Posterior vena cava (tissue), 2 donors: ENCODE data around the gene DCP1B. TPM values are rescaled to one million over a fixed set of nuclear protein-coding genes. Genes with fewer than 3 reads are reported as not detected.

Experiments used
- DNase-seq: peaks from one replicate; pipeline ENCODE4 v3.0.0-alpha.2; 2020; ENCODE audit warnings: low spot score
- intact Hi-C, 2 donors: fragments of 100-400 bp; cut with DNase I; formaldehyde crosslinking; loops; one replicate each; pipeline versions ENCODE4 v1.14.1 to v1.14.2; 2022 to 2023
- total RNA-seq, 2 donors: library from RNA; stranded (reverse); fragmentation: NEBNext Ultra II Directional; extraction: Animal tissue kit (Norgen Biotek cat#: 25700); gene quantifications; one replicate each; pipeline ENCODE4 v1.2.1, GENCODE V29; 2021
- donor health status: DM: yes; HTN: yes; CAD: no.
- donor health status: DM: yes; HTN: yes; CAD: no.

The DCP1B gene
- total RNA-seq, 2 donors from 2014 or later, result 14.6 to 18.0 TPM

GRCh38 chr12:1939801-1940607, 64.3 kb downstream of the DCP1B start:
- DNase-seq, result peak; percentile 97
- intact Hi-C loops, result loop anchor here (10.0 kb wide), 1 partner anchor 285 kb away; no protein-coding TSS in a partner anchor

DNA sequence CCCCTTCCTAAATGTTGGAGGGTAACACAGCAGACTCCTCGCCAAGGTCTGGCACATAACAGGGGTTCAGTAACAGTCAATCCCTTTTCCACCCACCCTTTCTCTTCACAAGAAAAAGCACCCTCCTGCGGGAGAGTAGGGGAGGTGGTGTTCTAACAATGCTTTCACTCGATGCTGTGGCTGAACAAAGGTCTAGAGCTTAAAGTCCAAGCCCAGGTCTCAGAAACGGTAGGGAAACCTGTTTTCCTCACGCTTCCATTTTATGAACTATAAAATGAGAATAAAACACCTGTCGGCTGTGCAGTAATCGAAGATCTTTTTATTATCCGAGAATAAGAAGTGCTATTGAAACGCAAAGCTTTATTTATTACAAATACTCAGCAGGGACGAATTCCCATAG, 64.9 kb downstream of the DCP1B start:
- intact Hi-C loops, result loop anchor here (10.0 kb wide), 1 partner anchor 285 kb away; no protein-coding TSS in a partner anchor
- no peak for DNase-seq

DNA sequence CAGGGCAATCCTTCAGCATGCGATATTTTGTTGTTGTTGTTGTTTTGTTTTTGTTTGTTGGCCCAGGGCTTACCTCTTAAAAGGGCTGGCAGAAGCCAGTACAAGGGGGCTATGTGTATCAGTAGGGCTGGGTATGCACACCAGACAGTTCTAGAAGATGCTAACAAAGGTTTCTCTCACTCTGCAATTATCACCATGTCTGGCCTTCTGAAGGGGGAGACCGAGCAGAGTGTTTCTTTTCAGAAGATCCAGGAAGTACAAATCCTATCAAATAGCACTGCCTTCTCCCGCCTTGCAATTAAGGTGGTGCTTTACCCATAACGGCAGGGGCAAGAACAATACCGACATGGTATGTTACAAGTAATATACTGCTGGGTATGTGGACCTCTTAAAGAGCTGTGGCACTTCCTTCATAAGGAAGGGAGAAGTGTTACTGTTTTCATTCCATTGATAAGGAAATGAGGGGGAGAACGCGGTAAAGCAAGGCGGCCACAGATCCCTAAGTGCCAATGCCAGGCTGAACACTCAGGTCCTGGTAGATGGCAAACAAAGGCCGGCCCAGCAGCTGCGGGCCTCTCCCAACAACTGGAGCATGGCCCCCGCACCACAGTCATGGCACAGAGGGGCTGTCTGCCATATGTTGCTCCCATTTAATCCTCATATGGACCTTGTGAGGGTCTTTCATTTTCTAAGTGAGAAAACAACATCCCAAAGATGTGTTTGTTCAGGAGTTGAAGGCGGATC, 66.6 kb downstream of the DCP1B start:
- intact Hi-C loops, result loop anchor here (2.0 to 10.0 kb wide), 2 partner anchors 141 to 283 kb away; no protein-coding TSS in a partner anchor
- DNase-seq, result no peak

DNA sequence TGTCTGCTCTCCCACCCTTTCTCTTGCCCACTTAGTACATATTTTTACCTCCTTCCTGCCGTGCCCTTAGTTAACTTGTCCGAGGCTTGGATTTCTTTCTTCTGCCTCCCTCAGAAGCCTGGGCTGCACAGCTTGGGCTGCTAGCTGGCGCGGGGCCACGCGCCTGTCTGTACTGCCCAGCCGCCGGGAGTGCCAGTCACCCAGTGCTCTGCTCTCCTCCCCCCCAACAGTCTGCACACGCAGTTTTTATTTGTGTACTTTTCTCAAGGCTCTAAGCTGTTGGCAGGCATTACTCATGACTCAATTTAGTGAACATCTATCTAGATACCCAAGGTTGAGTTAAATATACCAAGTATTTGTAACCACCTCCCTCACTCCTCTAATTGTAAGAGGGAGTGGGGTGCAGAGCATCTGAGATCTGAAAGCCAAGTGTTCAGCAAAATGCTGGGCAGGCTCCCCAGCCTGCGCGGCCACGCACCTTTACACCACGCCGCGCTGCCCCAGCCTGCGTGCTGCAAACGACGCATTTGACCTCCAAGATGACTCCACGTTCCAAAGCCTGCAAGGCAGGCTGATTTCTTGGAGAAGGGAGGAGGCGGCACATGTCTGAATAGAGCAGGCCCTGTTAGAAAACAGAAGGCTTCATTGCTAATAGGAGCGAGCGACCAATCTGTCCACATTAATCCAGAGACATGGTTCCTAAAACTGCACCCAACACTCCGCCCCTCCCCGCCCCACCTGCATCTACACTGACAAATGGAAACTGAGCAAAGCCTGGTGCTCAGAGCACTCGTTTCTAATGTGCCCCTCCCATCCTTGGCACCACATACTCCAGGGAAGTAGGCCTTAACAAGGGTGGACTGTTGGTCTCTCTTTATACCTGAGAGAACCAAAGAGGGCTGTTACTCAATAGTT, 67.6 kb downstream of the DCP1B start:
- intact Hi-C loops, result loop anchor here (2.0 to 10.0 kb wide), 2 partner anchors 140 to 282 kb away; no protein-coding TSS in a partner anchor
- no peak for DNase-seq

GRCh38 chr12:1935700-1936378, 68.4 kb downstream of the DCP1B start:
- intact Hi-C loops, result loop anchor here (2.0 to 10.0 kb wide), 2 partner anchors 139 to 281 kb away; no protein-coding TSS in a partner anchor
- DNase-seq, result no peak

- intact Hi-C loops, result loop anchor here (10.0 kb wide), 1 partner anchor 280 kb away; no protein-coding TSS in a partner anchor
- no peak for DNase-seq
Observed at GRCh38 chr12:1935242-1935641, 69.0 kb downstream of the DCP1B start.

- intact Hi-C loops, result loop anchor here (10.0 kb wide), 1 partner anchor 280 kb away; no protein-coding TSS in a partner anchor
- no peak for DNase-seq
Observed at GRCh38 chr12:1934831-1935230, 69.4 kb downstream of the DCP1B start.

- DNase-seq, result no peak
- intact Hi-C loops, result loop anchor here (10.0 kb wide), 1 partner anchor 279 kb away; no protein-coding TSS in a partner anchor
Observed at GRCh38 chr12:1934068-1934467, 70.2 kb downstream of the DCP1B start.

DNA sequence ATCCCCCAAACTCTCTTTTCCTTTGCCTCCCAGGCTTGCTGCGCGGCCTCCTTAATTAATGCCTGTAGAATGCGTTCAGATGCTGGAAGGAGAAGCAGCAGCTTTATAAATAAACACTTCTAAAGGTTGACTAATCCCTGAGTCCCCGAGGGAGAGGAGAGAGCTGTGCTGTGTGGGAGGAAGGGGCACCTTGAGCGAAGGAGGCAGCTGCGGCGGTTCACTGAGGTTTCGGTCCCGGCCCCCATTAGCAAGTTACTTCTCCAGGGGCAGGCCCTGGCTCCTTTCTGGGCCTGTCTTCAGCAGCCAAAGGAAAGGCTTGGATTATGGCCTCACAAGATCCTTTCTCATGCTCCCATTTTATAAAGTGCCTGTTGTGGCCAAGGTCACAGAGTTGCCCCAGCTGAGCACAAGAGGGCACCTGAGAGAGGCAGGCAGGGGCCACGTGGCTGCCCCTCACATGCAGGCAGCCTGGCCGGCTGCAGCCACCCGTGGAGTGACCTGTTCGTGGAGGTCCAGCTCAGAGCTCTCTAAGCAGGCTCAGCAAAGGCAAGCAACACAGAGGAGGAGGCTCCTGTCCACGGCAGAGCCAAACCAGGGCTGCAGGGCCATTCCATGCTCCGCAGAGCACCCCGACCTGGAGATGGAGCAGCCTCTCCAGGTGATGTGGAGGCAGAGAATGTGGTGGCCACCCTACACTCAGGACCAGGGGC, 70.8 kb downstream of the DCP1B start:
- intact Hi-C loops, result loop anchor here (10.0 kb wide), 1 partner anchor 279 kb away; no protein-coding TSS in a partner anchor
- DNase-seq, result peak; percentile 73

DNA sequence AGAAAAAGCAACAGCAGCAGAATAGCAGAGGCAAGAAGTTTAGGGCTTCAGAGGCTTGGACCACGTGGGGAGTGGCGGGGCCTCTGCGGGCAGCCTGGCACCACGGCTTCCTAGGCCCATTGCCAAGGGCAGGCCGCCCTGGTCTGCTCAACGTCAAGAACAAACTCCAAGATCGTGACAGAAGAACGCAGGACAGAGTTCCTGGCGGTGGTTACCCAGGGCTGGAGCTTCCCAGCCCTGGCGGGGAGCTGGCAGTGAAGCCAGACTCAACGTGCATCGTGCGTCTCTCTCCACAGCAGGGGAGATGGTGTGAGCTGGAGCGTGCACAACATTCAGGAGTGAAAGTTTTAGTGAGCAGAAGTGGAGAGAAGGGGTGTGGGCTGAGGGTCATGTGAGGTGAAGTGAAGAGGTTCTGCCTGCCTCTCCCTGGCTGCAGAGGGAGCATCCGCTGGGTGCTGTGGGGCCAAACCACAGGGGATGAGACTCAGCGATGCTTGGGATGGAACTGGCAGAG, 71.9 kb downstream of the DCP1B start:
- intact Hi-C loops, result loop anchor here (10.0 kb wide), 1 partner anchor 278 kb away; no protein-coding TSS in a partner anchor

GRCh38 chr12:1931642-1932041, 72.6 kb downstream of the DCP1B start:
- DNase-seq, result no peak
- intact Hi-C loops, result loop anchor here (10.0 kb wide), 1 partner anchor 277 kb away; no protein-coding TSS in a partner anchor

More for the DNA sequence above, 71.9 kb downstream of the DCP1B start:
- DNase-seq, result peak; percentile 52

DNA sequence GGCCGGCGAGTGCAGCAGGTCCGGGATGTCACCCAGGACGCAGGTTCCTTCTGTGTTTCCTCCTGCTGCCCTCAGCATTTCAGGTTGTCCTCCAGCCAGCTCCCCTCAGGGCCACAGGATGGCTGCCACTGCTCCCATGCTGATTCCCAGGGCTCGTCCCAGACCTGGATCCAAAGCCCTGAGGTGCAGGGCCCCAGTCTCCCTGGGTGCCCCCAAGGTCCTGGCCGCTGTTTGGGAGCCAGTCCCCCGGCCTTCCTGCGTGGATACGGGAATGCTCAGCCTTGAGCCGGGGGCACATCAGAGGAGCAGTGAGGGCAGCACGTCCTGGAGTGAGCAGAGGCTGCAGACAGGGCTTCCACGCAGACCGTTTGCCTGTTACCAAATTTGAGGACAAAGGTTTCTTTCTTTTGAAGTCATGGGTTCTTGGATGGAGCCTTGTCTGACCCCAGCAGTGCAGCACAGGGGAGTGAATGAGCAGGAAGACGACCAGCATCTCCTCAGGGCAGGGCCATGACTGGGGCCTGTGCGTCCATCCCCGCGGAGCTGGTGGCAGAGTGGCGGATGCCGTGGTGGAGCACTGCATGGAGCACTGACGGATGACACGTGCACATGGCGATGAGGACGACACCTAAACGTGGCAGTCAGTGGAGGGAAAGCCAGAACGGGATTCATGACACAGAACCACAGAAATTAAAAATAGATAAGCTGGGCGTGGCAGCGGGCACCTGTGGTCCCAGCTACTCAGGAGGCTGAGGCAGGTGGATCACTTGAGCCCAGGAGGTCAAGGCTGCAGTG, 73.3 kb downstream of the DCP1B start:
- no peak for DNase-seq
- intact Hi-C loops, result loop anchor here (10.0 kb wide), 1 partner anchor 276 kb away; no protein-coding TSS in a partner anchor

DNA sequence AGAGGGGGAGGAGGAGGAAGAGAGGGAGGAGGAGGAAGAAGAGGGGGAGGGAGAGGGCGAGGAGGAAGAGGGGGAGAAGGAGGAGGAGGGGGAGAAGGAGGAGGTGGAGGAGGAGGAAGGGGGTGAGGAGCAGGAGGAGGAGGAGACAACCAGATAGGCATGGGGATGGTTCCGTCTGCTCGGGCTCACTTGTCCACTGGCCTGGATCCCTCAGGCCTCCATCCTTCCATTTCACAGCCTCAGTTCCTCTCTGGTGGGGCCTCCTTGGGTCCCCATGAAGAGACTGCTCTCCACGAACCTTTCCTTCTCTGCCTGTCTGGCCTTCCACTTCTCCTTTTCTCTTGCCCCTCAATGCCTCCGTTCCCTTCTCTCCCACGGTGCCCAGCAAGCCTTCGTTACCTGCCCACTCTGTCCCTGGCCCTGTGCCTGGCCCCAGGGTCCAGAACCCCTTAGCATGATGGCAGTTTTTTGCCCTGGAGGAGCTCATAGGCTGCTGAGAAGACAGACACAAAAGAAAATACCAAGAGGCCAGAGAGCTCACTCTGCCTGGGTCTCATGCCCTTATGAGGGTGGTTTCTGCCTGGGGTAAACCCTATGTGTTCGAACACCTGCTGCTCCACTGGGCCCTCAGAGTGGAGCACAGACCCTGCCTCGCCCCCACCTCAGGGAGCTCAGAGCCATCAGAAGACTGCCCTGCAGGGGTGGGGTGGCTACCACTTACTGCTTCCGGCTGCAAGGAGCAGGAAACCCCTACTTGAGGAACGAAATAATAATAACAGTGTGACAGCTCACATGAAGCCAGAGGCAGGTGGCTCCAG, 74.1 kb downstream of the DCP1B start:
- no peak for DNase-seq
- intact Hi-C loops, result loop anchor here (5.0 to 10.0 kb wide), 2 partner anchors 133 to 275 kb away; no protein-coding TSS in a partner anchor

- intact Hi-C loops, result loop anchor here in 1 of 2 donors (5.0 kb wide), 1 partner anchor 132 kb away; no protein-coding TSS in a partner anchor
- no peak for DNase-seq
Observed at GRCh38 chr12:1929241-1929984, 74.8 kb downstream of the DCP1B start.
